Neuron (in vitro differentiated cells): Measurements from ENCODE around the gene DCXR.

Experiments used
- H2AFZ ChIP-seq: one replicate; pipeline ENCODE4 v1.6.1; 2013; ENCODE audit warnings: low read depth, mild to moderate bottlenecking, inconsistent platforms, low read length, moderate library complexity
- H3K27me3 ChIP-seq: one replicate; pipeline ENCODE4 v1.6.1; 2013; ENCODE audit warnings: low read length; ENCODE audit not compliant: insufficient read depth
- H3K36me3 ChIP-seq: one replicate; pipeline ENCODE4 v1.6.1; 2013; ENCODE audit warnings: low read length; ENCODE audit not compliant: insufficient read depth
- H3K4me1 ChIP-seq: one replicate; pipeline ENCODE4 v1.6.1; 2013; ENCODE audit warnings: low read length; ENCODE audit not compliant: insufficient read depth
- H3K4me3 ChIP-seq: 2 replicates; pipeline ENCODE4 v1.5.1; 2013; ENCODE audit warnings: mild to moderate bottlenecking, low read length, moderate library complexity
- H3K9me3 ChIP-seq: one replicate; pipeline ENCODE4 v1.6.1; 2013; ENCODE audit warnings: low read length

The DCXR gene

DNA sequence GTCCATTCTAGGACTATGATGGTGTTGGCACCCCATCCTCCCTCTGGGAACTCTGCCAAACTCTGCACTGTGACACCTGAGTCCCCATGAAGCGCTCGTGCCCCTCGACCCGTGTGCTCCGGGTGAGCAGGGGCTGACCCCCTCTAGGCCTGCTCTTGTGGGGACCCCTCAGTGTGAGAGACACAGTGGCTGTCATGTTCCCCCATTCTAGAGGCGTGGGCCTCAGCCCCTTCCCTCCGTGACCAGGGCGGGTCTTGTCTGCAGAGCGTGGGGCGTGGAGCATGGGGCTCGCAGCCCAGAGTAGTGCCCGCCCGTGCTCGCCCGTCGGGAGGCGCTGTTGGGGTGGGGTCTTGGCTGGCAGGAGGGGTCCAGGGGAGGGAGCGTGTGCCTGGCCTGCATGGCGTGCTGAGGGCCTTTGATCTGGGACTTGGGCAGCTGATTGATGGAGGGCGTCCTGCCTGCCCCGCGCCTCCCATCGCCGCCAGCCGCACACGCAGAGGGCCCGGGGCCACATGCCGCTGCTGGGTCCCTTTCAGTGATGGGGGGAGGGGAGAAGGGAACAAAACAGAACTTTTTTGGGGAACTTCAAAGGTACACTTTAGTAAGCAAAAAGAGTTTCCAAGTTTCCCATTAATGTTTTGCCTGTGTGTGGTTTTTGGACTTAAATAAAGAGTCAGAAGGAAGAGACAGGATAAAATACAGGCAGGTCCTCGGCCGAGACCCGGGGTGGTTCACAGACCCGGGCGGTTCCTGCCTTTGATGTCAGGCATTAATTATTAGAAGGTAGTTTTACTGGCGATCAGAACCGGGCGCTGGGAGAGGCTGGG is 37.3 kb downstream of the DCXR start:
- H3K4me3 ChIP-seq = no peak overlapping the region
- no peaks in the 10 kb centered on the region for H3K9me3 ChIP-seq
- no peaks in the 10 kb centered on the region for H3K27me3 ChIP-seq
- H3K4me1 ChIP-seq = peaks cover 13% of the 10 kb centered on the region
- no peak overlapping the region for H2AFZ ChIP-seq
- peaks cover 5% of the 10 kb centered on the region for H3K36me3 ChIP-seq

- peaks cover 14% of the 10 kb centered on the region for H3K4me1 ChIP-seq
- H3K9me3 ChIP-seq = no peaks in the 10 kb centered on the region
- H3K27me3 ChIP-seq = no peaks in the 10 kb centered on the region
- H3K36me3 ChIP-seq = peaks cover 5% of the 10 kb centered on the region
- no peak overlapping the region for H2AFZ ChIP-seq
- no peak overlapping the region for H3K4me3 ChIP-seq
Observed at GRCh38 chr17:81999587-81999975, 37.9 kb downstream of the DCXR start.

DNA sequence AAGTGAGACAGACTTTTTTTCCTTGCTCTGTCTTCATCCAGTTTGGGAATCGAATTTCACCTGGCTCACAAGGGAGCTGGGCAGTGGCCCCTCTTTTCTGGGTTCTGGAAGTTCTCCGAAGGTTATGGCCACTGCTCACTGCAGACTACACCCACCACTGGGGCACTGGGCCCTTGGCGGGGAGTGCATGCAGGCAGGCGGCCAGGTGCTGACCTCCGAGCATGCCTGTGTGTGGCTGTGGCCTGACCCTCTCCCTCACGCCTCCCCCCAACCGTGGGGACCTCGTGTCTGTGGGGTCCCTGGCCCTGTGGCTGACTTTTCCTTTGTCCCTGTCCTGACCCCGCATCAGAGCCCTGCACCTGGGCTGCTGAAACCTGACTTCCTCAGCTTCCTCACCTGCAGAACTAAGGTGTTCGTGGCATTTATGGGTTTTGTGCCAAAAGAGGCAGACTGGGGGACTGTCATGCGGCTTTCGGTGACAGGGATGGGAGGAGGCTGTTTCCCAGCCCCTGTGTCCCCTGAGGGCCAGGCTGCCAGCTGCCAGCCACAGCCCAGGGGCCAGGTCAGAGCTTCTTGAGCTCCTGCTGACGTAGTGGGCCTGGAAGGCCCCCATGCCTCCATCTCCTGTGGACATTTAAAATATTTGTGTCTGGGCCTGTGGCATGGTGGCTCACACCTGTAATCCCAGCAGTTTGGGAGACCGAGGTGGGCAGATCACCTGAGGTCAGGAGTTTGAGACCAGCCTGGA is 38.6 kb downstream of the DCXR start:
- H3K4me1 ChIP-seq = peaks cover 16% of the 10 kb centered on the region
- H3K36me3 ChIP-seq = peaks cover 5% of the 10 kb centered on the region
- H3K27me3 ChIP-seq = no peaks in the 10 kb centered on the region
- H3K4me3 ChIP-seq = no peak overlapping the region
- no peaks in the 10 kb centered on the region for H3K9me3 ChIP-seq
- H2AFZ ChIP-seq = no peak overlapping the region

GRCh38 chr17:81998212-81998611 is 39.3 kb downstream of the DCXR start:
- Histone ChIP-seq H3K9me3 (no peaks in the 10 kb centered on the region), H3K36me3 (peaks cover 5% of the 10 kb centered on the region), H3K27me3 (no peaks in the 10 kb centered on the region), H2AFZ (no peak overlapping the region), H3K4me3 (no peak overlapping the region), H3K4me1 (peaks cover 11% of the 10 kb centered on the region)

DNA sequence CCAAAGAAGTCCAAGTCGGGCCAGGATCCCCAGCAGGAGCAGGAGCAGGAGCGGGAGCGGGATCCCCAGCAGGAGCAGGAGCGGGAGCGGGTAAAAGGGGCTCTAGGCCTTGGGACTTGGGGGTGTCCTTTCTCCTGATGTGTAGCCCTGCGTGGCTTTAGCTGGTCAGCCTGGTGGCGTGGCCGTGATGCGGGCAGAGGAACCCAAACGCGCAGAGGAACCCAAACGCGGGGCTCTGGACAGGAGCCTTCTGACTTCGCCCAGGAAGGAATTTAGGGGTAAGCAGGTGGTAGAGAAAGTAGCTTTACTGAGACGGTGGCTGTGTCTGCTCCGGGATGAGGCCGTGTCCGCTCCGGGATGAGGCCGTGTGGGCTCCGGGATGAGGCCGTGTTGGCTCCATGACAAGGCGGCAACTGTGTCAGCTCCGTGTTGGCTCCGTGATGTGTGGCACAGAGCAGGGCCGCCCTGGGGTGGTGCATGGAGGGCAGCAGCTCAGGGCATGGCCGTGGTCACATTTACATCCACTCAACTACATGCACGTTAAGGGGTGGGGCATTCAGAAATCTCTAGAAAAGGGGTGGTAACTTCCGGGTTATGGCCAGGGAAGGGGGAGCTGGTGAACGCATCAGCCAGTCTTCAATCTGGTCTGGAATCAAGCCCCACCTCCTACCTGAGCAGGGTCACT is 40.6 kb downstream of the DCXR start:
- Histone ChIP-seq H3K9me3 (no peaks in the 10 kb centered on the region), H3K4me1 (peaks cover 21% of the 10 kb centered on the region), H2AFZ (no peak overlapping the region), H3K27me3 (no peaks in the 10 kb centered on the region), H3K36me3 (peaks cover 5% of the 10 kb centered on the region), H3K4me3 (no peak overlapping the region)

- Histone ChIP-seq H3K36me3 (peaks cover 5% of the 10 kb centered on the region), H3K4me3 (no peak overlapping the region), H3K4me1 (peaks cover 27% of the 10 kb centered on the region), H3K27me3 (no peaks in the 10 kb centered on the region), H3K9me3 (no peaks in the 10 kb centered on the region), H2AFZ (no peak overlapping the region)
Observed at GRCh38 chr17:81996232-81996756, 41.2 kb downstream of the DCXR start.

DNA sequence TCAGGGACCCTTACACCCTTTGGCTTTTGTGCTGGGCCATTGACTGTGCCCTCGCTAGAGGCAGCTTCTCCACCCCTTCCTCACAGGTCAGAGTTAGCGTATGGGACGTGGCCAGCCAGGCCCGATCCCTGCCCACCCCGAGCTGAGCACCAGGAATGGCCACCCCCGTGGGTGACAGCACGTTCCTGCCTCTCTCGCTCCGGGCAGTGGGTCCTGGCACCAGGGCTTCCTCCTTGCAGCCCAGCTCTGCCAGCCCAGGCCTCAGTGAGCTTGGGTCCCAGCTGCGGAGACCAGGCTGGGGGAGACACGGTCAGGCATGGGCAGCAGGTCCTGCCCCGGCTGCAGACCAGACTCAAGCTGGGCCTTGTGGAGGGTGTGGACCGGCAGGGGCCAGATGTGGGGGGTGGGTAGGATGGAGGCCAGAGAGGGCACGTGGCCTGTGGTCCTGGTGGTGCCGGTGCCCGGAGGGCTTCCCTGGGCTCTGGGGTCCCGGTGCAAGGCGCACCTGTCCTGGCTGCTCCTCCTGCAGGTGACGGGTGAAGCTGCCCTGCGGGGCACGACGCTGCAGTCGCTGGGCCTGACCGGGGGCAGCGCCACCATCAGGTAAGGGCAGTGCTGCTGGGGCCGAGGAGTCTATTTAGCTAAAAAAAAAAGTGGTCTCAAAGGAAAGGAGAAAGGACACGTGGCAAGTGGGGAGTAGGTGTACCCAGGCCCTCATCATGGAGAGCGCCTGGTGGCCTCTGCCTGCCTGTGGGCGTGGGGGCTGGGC is 41.9 kb downstream of the DCXR start:
- Histone ChIP-seq H3K4me1 (peaks cover 30% of the 10 kb centered on the region), H2AFZ (no peak overlapping the region), H3K36me3 (peaks cover 5% of the 10 kb centered on the region), H3K4me3 (no peak overlapping the region), H3K9me3 (peaks cover 3% of the 10 kb centered on the region), H3K27me3 (no peaks in the 10 kb centered on the region)

- H2AFZ ChIP-seq = no peak overlapping the region
- H3K27me3 ChIP-seq = no peaks in the 10 kb centered on the region
- peaks cover 5% of the 10 kb centered on the region for H3K36me3 ChIP-seq
- peaks cover 9% of the 10 kb centered on the region for H3K9me3 ChIP-seq
- no peak overlapping the region for H3K4me3 ChIP-seq
- H3K4me1 ChIP-seq = peaks cover 30% of the 10 kb centered on the region
Observed at GRCh38 chr17:81994593-81995462, 42.7 kb downstream of the DCXR start.

DNA sequence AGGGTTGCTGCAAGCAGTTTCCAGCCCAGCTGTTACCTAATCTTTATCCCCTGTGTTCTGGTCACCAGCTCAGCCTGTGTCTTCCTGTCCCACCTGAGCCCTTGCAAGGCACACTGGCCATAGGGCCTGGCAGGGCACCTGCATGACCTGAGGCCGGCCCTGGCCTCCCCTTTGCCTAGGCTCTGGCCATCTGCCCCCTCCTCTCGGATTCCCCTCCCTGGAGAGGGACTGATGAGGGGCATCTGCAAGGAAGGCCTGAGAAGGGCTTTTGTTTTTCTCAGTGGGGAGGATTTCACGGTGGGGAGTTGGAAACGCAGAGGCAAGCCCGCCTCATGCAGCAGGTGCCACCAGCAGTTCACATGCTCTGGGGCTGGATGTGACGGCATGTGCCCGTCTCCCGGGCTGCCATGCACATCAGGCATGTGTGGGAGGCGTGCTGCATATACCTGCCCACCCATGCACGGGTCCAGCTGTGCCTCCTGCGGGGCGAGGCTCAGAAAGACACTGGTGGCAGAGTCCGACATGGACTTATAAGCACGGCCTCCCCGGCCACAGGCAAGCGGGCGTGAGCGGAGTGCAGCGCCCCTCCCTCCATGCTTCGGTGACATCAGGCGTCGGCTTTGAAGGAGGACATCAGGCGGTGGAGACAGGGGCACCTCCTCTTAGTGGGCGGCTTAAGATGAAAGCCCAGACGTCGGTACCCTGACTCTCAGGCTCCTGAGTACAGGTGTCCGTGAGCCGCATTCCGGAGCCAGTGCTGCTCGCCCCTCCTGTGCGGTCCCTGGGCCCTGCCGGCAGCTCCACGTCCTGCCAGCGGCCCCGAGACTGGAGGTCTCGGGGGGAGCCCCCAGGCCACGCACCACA is 43.5 kb downstream of the DCXR start:
- Histone ChIP-seq H3K36me3 (peaks cover 5% of the 10 kb centered on the region), H3K4me1 (peaks cover 30% of the 10 kb centered on the region), H3K9me3 (peaks cover 11% of the 10 kb centered on the region), H3K27me3 (no peaks in the 10 kb centered on the region), H3K4me3 (no peak overlapping the region), H2AFZ (no peak overlapping the region)

- H3K4me3 ChIP-seq = peak overlapping the region; percentile 27
- peaks cover 11% of the 10 kb centered on the region for H3K9me3 ChIP-seq
Observed at GRCh38 chr17:81992306-81993102, 45.0 kb downstream of the DCXR start.

More at GRCh38 chr17:81992306-81993102, 45.0 kb downstream of the DCXR start:
- Histone ChIP-seq H3K27me3 (no peaks in the 10 kb centered on the region), H2AFZ (peak overlapping the region; percentile 66), H3K4me1 (peaks cover 30% of the 10 kb centered on the region), H3K36me3 (peaks cover 3% of the 10 kb centered on the region)
